ENCODE data around the gene IFNA6. TPM values are rescaled to one million over a fixed set of nuclear protein-coding genes. Genes with fewer than 3 reads are reported as not detected.

IFNA6 gene
- total RNA-seq, 2 donors from 2014 or later, result not detected

Other genes with a start within 250 kb of the IFNA6 start
- not detected for gene IFNW1, start 209.1 kb downstream of the IFNA6 start, total RNA-seq
- gene IFNA21, start 184.2 kb downstream of the IFNA6 start, total RNA-seq, result not detected
- not detected for gene IFNA4, start 163.3 kb downstream of the IFNA6 start, total RNA-seq
- gene IFNA7, start 148.7 kb downstream of the IFNA6 start, total RNA-seq, result not detected
- gene IFNA10, start 143.7 kb downstream of the IFNA6 start, total RNA-seq, result not detected
- gene IFNA16, start 133.6 kb downstream of the IFNA6 start, total RNA-seq, result not detected
- not detected for gene IFNA17, start 122.7 kb downstream of the IFNA6 start, total RNA-seq
- not detected for gene IFNA14, start 110.9 kb downstream of the IFNA6 start, total RNA-seq
- gene IFNA5, start 45.6 kb downstream of the IFNA6 start, total RNA-seq, result not detected
- gene KLHL9, start 15.5 kb downstream of the IFNA6 start, total RNA-seq, result 10 to 100 TPM; 14.6 to 14.8 TPM
- not detected for gene IFNA13, start 17.2 kb upstream of the IFNA6 start, total RNA-seq
- not detected for gene IFNA2, start 34.5 kb upstream of the IFNA6 start, total RNA-seq
- not detected for gene IFNA8, start 58.2 kb upstream of the IFNA6 start, total RNA-seq
- not detected for gene IFNA1, start 89.6 kb upstream of the IFNA6 start, total RNA-seq
- gene IFNE, start 131.4 kb upstream of the IFNA6 start, total RNA-seq, result not detected